Ovary (tissue), 3 donors: ENCODE data around the gene SVOP.

Experiments used
- CTCF ChIP-seq, 3 donors: fragments of 450-650 bp in 2 of 3; fragments of 200-600 bp in 1 of 3; IDR thresholded peaks; one replicate each; pipeline versions ENCODE4 v1.5.1 to v1.8.0; 2016 to 2022; ENCODE audit warnings: antibody characterized with exemption in 3 of 3, mild to moderate bottlenecking in 1 of 3
- EP300 ChIP-seq: sonication (generic); formaldehyde crosslinking; IDR thresholded peaks from one replicate; pipeline ENCODE4 v1.6.1; 2017; ENCODE audit warnings: antibody characterized with exemption
- POLR2A ChIP-seq: fragments of 450-650 bp; IDR thresholded peaks from one replicate; pipeline ENCODE4 v1.6.1; 2017; ENCODE audit warnings: antibody characterized with exemption, mild to moderate bottlenecking, moderate library complexity
- donor health status: DM: no; HTN: no; CAD: no.

GRCh38 chr12:108862588-108862959 lies 158.3 kb downstream of the SVOP start:
- no peak for TF ChIP-seq CTCF (IDR thresholded peaks at IDR 0.05)
- TF ChIP-seq POLR2A = no peak
- TF ChIP-seq EP300 = no peak
